ENCODE results near the gene LCAT.

GRCh38 chr16:67975321-67976105 lies 31.6 kb upstream of the LCAT start:
- no peak for TF ChIP-seq EZH2 (IDR thresholded peaks at IDR 0.05; ENCODE audit: insufficient read depth, poor library complexity, severe bottlenecking)
- no peak for TF ChIP-seq EZH2phosphoT487 (IDR thresholded peaks at IDR 0.05; ENCODE audit: insufficient read depth, low read depth)
